ENCODE results near the gene MRAS. TPM values are rescaled to one million over a fixed set of nuclear protein-coding genes. Genes with fewer than 3 reads are reported as not detected.

MRAS gene
- total RNA-seq, 1 donor from 2014 or later = 0.07 TPM

DNA sequence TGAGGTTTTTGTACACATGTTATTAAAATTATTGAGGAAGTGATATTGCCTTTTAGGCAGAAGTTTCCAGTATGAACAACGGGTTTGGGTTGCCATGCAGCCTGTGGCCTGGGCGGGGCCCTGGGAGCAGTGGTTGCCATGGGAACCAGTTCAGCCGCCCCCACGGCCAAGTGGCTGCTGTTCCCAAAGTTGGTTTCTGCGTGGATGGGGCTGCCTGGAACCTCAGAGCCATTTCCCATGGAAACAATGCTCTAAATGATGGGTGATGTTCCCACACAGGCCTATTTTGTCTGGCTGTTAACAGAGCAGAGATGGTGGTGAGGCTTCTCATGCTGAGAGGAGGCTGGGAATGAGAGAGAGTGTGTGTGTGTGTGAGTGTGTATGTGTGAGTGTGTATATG, 19.5 kb downstream of the MRAS start:
- peaks cover 56% of the 10 kb centered on the region for H3K27me3 Mint-ChIP-seq
- ChIA-PET POLR2A (no interaction called here), CTCF (no interaction called here)
- intact Hi-C loops (cut with micrococcal nuclease) = no loop called here
- H3K4me3 Mint-ChIP-seq = no peak overlapping the region
- peaks cover 14% of the 10 kb centered on the region for H3K4me1 Mint-ChIP-seq
- no peaks in the 10 kb centered on the region for H3K36me3 Mint-ChIP-seq (ENCODE audit: low read depth)
- no peak overlapping the region for H3K27ac Mint-ChIP-seq
- DNase-seq (no peak), ATAC-seq (ENCODE audit: low read depth) (no peak)
- TF ChIP-seq, protein P1, sequence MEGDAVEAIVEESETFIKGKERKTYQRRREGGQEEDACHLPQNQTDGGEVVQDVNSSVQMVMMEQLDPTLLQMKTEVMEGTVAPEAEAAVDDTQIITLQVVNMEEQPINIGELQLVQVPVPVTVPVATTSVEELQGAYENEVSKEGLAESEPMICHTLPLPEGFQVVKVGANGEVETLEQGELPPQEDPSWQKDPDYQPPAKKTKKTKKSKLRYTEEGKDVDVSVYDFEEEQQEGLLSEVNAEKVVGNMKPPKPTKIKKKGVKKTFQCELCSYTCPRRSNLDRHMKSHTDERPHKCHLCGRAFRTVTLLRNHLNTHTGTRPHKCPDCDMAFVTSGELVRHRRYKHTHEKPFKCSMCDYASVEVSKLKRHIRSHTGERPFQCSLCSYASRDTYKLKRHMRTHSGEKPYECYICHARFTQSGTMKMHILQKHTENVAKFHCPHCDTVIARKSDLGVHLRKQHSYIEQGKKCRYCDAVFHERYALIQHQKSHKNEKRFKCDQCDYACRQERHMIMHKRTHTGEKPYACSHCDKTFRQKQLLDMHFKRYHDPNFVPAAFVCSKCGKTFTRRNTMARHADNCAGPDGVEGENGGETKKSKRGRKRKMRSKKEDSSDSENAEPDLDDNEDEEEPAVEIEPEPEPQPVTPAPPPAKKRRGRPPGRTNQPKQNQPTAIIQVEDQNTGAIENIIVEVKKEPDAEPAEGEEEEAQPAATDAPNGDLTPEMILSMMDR (IDR thresholded peaks at IDR 0.05) = no peak
- H3K9me3 Mint-ChIP-seq = peaks cover 6% of the 10 kb centered on the region

DNA sequence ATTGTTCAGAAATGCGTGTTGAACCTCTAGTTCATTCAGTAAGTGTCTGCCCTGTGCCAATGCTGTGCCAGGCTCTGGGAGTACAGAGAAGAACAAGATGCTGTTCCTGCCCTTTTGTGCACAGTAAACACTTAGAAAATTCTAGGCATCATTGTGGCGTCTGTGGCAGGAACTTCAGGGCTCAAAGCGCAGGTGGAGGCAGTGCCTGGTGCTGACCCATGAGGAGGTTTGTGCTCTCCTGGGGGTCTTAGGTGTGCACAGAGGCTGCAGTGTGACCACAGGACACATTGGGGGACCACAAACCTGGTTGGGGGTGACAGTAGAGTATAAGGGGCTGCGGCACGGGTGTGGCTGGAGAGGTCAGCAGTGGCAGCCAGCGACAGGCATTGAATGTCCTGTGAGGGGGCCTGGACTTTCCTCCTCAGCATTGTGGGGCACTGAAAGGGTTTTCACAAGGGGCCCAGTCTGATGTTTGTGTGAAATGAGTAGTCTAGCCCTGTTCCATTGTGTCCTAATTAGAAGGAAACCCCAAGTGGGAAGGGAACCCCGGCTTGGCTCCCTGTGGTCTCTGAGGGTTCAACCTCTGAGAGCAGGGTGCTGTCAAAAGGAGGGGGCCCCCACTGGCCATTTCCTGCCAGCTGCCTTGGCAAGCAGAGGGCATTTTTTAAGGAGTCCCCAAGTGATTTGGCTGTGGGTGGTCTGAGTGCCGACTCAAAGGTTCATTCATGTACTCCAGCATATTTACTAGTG, 20.9 kb downstream of the MRAS start:
- DNase-seq (no peak), ATAC-seq (ENCODE audit: low read depth) (no peak)
- peaks cover 54% of the 10 kb centered on the region for H3K27me3 Mint-ChIP-seq
- TF ChIP-seq, protein P1 (IDR thresholded peaks at IDR 0.05) = no peak
- H3K4me3 Mint-ChIP-seq = no peak overlapping the region
- ChIA-PET POLR2A (no interaction called here), CTCF (no interaction called here)
- no peaks in the 10 kb centered on the region for H3K36me3 Mint-ChIP-seq (ENCODE audit: low read depth)
- H3K27ac Mint-ChIP-seq = no peak overlapping the region
- peaks cover 14% of the 10 kb centered on the region for H3K4me1 Mint-ChIP-seq
- peaks cover 6% of the 10 kb centered on the region for H3K9me3 Mint-ChIP-seq
- intact Hi-C loops (cut with micrococcal nuclease) = no loop called here

GRCh38 chr3:138370321-138370720, 21.9 kb downstream of the MRAS start:
- Mint-ChIP-seq H3K27me3 (peaks cover 56% of the 10 kb centered on the region), H3K4me3 (no peak overlapping the region), H3K4me1 (peaks cover 14% of the 10 kb centered on the region), H3K9me3 (peaks cover 11% of the 10 kb centered on the region), H3K27ac (no peak overlapping the region), H3K36me3 (ENCODE audit: low read depth) (no peaks in the 10 kb centered on the region)
- ChIA-PET POLR2A (interaction anchor here (1.2 kb wide), 1 partner anchor 184 kb away, joined by 3 read pairs; the partner anchor contains the start of gene ARMC8), CTCF (no interaction called here)
- intact Hi-C loops (cut with micrococcal nuclease) = no loop called here
- TF ChIP-seq, protein P1 (IDR thresholded peaks at IDR 0.05) = no peak
- ATAC-seq (ENCODE audit: low read depth) (no peak), DNase-seq (no peak)

- peak; percentile 94 for ATAC-seq (ENCODE audit: low read depth)
- H3K4me3 Mint-ChIP-seq = no peak overlapping the region
- H3K27ac Mint-ChIP-seq = no peak overlapping the region
- intact Hi-C loops (cut with micrococcal nuclease) = loop anchor here (1.0 kb wide), 1 partner anchor 184 kb away; the partner anchor contains the start of gene ARMC8
- ChIA-PET POLR2A (interaction anchor here (1.2 kb wide), 1 partner anchor 185 kb away, joined by 3 read pairs; the partner anchor contains the start of gene ARMC8), CTCF (no interaction called here)
- TF ChIP-seq, protein P1 (IDR thresholded peaks at IDR 0.05) = no peak
- no peak for DNase-seq
- no peaks in the 10 kb centered on the region for H3K36me3 Mint-ChIP-seq (ENCODE audit: low read depth)
- peaks cover 11% of the 10 kb centered on the region for H3K9me3 Mint-ChIP-seq
- H3K4me1 Mint-ChIP-seq = peaks cover 14% of the 10 kb centered on the region
- peaks cover 57% of the 10 kb centered on the region for H3K27me3 Mint-ChIP-seq
Observed at GRCh38 chr3:138371070-138371965, 22.9 kb downstream of the MRAS start.
